ENCODE results near the gene USP47. TPM values are rescaled to one million over a fixed set of nuclear protein-coding genes. Genes with fewer than 3 reads are reported as not detected.

USP47 gene
- total and polyA plus RNA-seq, 9 of the 15 experiments (the other 6 are each of a cell fraction or from before 2014, with no cell fraction given): 13.1 to 63.6 (median 34.7) TPM

GRCh38 chr11:11841723-11842420, at the start of gene USP47 (continued):
- TF ChIP-seq ZNF318 (IDR thresholded peaks at IDR 0.05; ENCODE audit: borderline replicate concordance in 1 of 2, low read depth in 1 of 2): no peak
- no peak for TF ChIP-seq FUS (optimal IDR thresholded peaks at IDR 0.05; ENCODE audit: low read depth, low read length)
- TF ChIP-seq KLF1 (tag; IDR thresholded peaks at IDR 0.05): no peak
- no peak for TF ChIP-seq HOXB6 (CRISPR knock-in tag; IDR thresholded peaks at IDR 0.05; ENCODE audit: borderline replicate concordance)
- TF ChIP-seq ZNF24 (IDR thresholded peaks at IDR 0.05): no peak
- TF ChIP-seq BMI1 (IDR thresholded peaks at IDR 0.05; ENCODE audit: low read length): no peak
- 0 out of 4 replicates have a peak, but pooled peaks of 1 of the 2 experiments have one; percentile 55 for TF ChIP-seq KDM4B (IDR thresholded peaks at IDR 0.05; ENCODE audit: borderline replicate concordance in 2 of 2, low read depth in 1 of 2)
- TF ChIP-seq CEBPB (tag; IDR thresholded peaks at IDR 0.05): no peak
- peak; percentile 4 to 57; a peak in 3 of 4 replicates for TF ChIP-seq SIN3A (IDR thresholded peaks at IDR 0.05; ENCODE audit: borderline replicate concordance in 2 of 2, control insufficient read depth in 1 of 2, low read depth in 2 of 2, low read length in 2 of 2)
- no peak for TF ChIP-seq ZNF134 (CRISPR knock-in tag; conservative IDR thresholded peaks at IDR 0.05)
- TF ChIP-seq JUND (IDR thresholded peaks at IDR 0.05; ENCODE audit: borderline replicate concordance, low read depth, low read length): no peak
- no peak; the same call in 2 of the 3 replicates for TF ChIP-seq JUND (tag; IDR thresholded peaks at IDR 0.05; ENCODE audit: borderline replicate concordance, low read depth, low read length)
- peak; percentile 33; the same call in 1 of the 2 replicates for TF ChIP-seq CC2D1A (IDR thresholded peaks at IDR 0.05)
- TF ChIP-seq CCAR2 (IDR thresholded peaks at IDR 0.05; ENCODE audit: low read depth, low read length): no peak
- no peak for TF ChIP-seq NFXL1 (CRISPR knock-in tag; IDR thresholded peaks at IDR 0.05)
- TF ChIP-seq ARID4B (CRISPR knock-in tag; IDR thresholded peaks at IDR 0.05): peak; percentile 56
